ENCODE data around the gene RAD51B.

DNA sequence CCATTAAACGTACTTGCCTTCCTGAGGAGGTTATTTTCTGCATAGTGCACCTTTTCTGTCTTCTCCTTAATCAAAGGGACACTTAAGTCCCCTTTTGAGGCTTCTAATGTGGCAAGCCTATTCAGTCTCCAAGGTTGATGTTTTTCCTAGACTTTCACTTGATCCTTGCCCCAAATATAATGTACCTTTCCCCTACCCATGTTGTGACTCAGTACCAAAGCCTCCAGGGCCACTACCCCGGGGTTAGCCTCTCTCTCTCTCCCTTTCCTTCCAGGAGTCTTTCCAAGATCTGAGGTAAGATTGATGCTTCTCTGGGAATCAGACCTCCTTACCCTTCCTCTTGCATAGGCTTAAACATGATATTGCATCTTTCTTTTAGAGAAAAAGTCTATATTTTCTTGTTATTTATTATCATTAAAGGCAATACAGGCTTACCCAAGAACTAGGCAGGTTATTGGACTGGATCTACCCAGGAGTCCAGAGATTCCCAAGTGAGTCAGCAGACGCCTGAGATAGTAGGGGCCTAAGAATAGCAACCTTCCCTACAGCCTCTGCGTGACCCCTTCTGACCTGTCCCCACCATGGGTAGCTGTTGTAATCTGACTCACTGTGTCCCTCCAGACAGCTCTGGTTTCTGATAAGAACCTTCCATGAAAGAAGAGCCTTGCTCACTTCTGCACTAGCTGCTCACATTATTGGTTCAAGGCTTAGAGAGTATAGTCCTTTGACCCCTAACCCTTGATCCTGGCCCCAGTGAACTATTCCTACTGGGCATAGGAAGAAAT is 800.4 kb downstream of the RAD51B start:
- TF ChIP-seq, protein P1, sequence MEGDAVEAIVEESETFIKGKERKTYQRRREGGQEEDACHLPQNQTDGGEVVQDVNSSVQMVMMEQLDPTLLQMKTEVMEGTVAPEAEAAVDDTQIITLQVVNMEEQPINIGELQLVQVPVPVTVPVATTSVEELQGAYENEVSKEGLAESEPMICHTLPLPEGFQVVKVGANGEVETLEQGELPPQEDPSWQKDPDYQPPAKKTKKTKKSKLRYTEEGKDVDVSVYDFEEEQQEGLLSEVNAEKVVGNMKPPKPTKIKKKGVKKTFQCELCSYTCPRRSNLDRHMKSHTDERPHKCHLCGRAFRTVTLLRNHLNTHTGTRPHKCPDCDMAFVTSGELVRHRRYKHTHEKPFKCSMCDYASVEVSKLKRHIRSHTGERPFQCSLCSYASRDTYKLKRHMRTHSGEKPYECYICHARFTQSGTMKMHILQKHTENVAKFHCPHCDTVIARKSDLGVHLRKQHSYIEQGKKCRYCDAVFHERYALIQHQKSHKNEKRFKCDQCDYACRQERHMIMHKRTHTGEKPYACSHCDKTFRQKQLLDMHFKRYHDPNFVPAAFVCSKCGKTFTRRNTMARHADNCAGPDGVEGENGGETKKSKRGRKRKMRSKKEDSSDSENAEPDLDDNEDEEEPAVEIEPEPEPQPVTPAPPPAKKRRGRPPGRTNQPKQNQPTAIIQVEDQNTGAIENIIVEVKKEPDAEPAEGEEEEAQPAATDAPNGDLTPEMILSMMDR (IDR thresholded peaks at IDR 0.05) = no peak
- TF ChIP-seq POLR2A (IDR thresholded peaks at IDR 0.05) (no peak), POLR2AphosphoS5 (IDR thresholded peaks at IDR 0.05) (no peak)
